Fibroblast of skin of left biceps (primary cell): ENCODE results near the gene TMEM259.

Experiments
- DNase-seq, 2 experiments: peaks; one replicate each; pipeline ENCODE4 v3.0.0-alpha.2; 2013; ENCODE audit warnings: low read depth in 2 of 2

Gene TMEM259

DNA sequence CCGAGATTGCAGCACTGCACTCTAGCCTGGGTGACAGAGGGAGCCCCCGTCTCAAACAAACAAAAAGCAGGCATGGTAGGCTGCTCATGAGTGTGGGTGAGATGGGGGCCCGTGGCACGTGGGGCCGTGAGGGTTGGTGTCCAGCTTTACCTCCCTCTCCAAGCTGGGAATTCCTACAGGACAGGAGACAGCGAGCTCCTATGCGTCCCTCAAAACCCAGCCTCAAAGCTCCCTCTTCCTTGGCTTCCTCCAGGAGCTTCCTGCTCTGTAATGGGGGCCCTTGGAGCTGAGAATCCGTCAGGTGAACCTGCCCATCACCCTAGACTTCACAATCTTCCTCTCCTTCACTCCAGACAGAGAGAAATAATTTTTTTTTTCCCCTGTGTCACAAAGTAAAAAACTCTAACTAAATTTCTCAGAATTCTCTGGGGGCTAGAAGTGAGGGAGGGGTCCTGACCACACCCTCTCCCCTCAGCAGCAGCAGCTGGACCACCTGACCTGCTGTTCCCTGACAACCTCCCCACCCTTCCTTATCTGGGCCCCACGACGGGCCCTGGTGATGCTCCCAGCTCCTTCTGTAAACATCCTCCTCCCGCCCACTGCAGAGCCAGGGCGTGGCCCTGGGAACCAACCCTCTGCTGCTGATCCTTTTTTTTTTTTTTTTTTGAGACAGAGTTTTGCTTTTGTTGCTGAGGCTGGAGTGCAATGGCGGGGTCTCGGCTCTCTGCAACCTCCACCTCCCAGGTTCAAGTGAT, 58.9 kb downstream of the TMEM259 start:
- no peak for DNase-seq

DNA sequence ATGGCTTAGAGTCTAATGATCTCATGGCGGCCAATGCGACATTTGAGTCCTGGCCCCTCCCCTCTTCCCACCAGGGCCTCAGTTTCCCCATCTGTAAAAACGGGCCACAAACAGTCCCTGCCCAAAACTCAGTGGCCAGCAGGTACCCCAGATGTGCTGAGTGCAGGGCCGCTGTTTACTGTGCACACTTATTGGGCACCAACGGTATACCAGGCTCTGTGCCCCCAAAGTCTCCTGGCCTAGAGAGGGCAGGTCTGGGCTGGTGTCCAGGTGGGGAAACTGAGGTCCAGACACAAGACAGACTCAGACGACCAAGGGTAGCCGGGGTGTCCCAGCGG, 60.4 kb downstream of the TMEM259 start:
- DNase-seq = no peak

DNA sequence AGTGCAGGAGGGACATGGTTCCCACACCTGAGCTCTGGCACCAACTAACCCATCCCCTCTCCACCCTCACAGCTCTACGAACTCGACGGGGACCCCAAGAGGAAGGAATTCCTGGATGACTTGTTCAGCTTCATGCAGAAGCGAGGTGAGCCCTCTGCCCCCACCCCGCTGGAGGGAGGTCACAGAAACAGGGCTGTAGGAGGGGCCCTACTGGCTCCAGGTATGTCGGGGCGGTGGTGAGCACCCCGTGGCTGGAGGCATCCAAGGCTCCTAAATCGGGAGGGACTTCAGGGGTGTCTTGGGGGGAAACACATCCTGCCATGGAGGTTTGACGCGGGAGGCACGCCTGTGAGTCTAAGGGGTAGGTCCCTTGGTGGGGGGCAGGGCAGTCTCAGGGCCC, 60.9 kb downstream of the TMEM259 start:
- DNase-seq = no peak
